Measurements from ENCODE around the gene GALC.

DNA sequence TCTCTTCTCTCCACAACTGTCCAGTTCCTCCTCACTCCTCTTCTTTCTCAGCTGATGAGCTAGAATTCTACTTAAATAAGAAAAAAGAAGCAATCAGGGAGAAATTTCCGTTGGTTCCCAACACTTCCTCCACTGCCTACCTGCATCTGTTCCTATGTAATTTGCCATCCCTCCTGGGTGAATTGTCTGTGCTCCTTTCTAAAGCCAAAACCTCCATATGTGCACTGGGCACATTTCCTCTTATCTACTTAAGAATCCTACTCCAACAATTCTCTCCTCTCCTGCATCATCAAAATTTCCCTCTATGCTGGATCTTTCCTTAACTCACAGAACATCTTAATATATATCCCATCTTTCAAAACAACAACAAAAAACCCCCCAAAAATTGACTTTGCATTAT, 47.2 kb upstream of the GALC start:
- TF ChIP-seq, protein P1, sequence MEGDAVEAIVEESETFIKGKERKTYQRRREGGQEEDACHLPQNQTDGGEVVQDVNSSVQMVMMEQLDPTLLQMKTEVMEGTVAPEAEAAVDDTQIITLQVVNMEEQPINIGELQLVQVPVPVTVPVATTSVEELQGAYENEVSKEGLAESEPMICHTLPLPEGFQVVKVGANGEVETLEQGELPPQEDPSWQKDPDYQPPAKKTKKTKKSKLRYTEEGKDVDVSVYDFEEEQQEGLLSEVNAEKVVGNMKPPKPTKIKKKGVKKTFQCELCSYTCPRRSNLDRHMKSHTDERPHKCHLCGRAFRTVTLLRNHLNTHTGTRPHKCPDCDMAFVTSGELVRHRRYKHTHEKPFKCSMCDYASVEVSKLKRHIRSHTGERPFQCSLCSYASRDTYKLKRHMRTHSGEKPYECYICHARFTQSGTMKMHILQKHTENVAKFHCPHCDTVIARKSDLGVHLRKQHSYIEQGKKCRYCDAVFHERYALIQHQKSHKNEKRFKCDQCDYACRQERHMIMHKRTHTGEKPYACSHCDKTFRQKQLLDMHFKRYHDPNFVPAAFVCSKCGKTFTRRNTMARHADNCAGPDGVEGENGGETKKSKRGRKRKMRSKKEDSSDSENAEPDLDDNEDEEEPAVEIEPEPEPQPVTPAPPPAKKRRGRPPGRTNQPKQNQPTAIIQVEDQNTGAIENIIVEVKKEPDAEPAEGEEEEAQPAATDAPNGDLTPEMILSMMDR (IDR thresholded peaks at IDR 0.05) = no peak
- TF ChIP-seq EP300 (IDR thresholded peaks at IDR 0.05) (no peak), POLR2A (IDR thresholded peaks at IDR 0.05) (no peak)
